VCaP (cell line): Measurements from ENCODE around the gene MYMX.

Experiments used
- H3K27ac ChIP-seq: fragments of 450-650 bp; 2 replicates; pipeline ENCODE4 v1.5.1; 2017
- CTCF ChIP-seq: fragments of 450-650 bp; conservative IDR thresholded peaks from 2 replicates; pipeline ENCODE4 v1.5.1; 2017; ENCODE audit warnings: mild to moderate bottlenecking, moderate library complexity

MYMX gene

GRCh38 chr6:44247338-44248302, 30.9 kb downstream of the MYMX start:
- H3K27ac ChIP-seq, result peak overlapping the region; percentile 95
- no peak for TF ChIP-seq CTCF

- no peak for TF ChIP-seq CTCF
- H3K27ac ChIP-seq, result peak overlapping the region; percentile 95; the same call in 1 of the 2 replicates
Measured at GRCh38 chr6:44248579-44248978, 31.9 kb downstream of the MYMX start.

GRCh38 chr6:44249082-44249748, 32.5 kb downstream of the MYMX start:
- peak overlapping the region; percentile 95; the same call in 1 of the 2 replicates for H3K27ac ChIP-seq

GRCh38 chr6:44250067-44250717, 33.5 kb downstream of the MYMX start:
- TF ChIP-seq CTCF, result no peak
- peak overlapping the region; percentile 32 for H3K27ac ChIP-seq

More at GRCh38 chr6:44249082-44249748, 32.5 kb downstream of the MYMX start:
- no peak for TF ChIP-seq CTCF

GRCh38 chr6:44250718-44251123, 34.0 kb downstream of the MYMX start:
- no peak for TF ChIP-seq CTCF
- H3K27ac ChIP-seq, result peak overlapping the region; percentile 32

GRCh38 chr6:44251576-44252524, 35.1 kb downstream of the MYMX start:
- no peak for TF ChIP-seq CTCF
- H3K27ac ChIP-seq, result peak overlapping the region; percentile 32
